H9 (cell line): ENCODE measurements around the gene TDRD7. TPM values are rescaled to one million over a fixed set of nuclear protein-coding genes. Genes with fewer than 3 reads are reported as not detected.

Experiments
- DNase-seq: peaks from one replicate; pipeline ENCODE4 v3.0.0-alpha.2; 2017
- H2AFZ ChIP-seq: one replicate; pipeline ENCODE4 v1.6.1; 2013; ENCODE audit warnings: mild to moderate bottlenecking, low read length, control low read depth, moderate library complexity
- H2AK5ac ChIP-seq: 2 replicates; pipeline ENCODE4 v1.6.1; 2013; ENCODE audit warnings: low read length, control low read depth, mixed read lengths; ENCODE audit not compliant: insufficient read length
- H2BK120ac ChIP-seq: one replicate; pipeline ENCODE4 v1.6.1; 2013; ENCODE audit warnings: low read depth, mild to moderate bottlenecking, low read length, control low read depth, inconsistent platforms; ENCODE audit not compliant: poor library complexity, severe bottlenecking
- H2BK12ac ChIP-seq: 2 replicates; pipeline ENCODE4 v1.6.1; 2013; ENCODE audit warnings: low read length, control low read depth, mixed read lengths, low read depth; ENCODE audit not compliant: insufficient read length
- H2BK15ac ChIP-seq: 2 replicates; pipeline ENCODE4 v1.6.1; 2013; ENCODE audit warnings: low read depth, low read length, control low read depth
- H2BK20ac ChIP-seq: one replicate; pipeline ENCODE4 v1.6.1; 2013; ENCODE audit warnings: low read depth, mild to moderate bottlenecking, low read length, control low read depth, inconsistent platforms; ENCODE audit not compliant: poor library complexity, severe bottlenecking
- H2BK5ac ChIP-seq: 2 replicates; pipeline ENCODE4 v1.6.1; 2013; ENCODE audit warnings: low read length, control low read depth, mixed read lengths; ENCODE audit not compliant: insufficient read length
- H3K14ac ChIP-seq: 2 replicates; pipeline ENCODE4 v1.6.1; 2013; ENCODE audit warnings: low read length, control low read depth; ENCODE audit not compliant: insufficient read depth
- H3K18ac ChIP-seq: 2 replicates; pipeline ENCODE4 v1.6.1; 2013; ENCODE audit warnings: low read depth, mild to moderate bottlenecking, mixed read lengths, low read length, control low read depth; ENCODE audit not compliant: insufficient read length
- H3K23ac ChIP-seq: 2 replicates; pipeline ENCODE4 v1.6.1; 2013; ENCODE audit warnings: low read length, control low read depth, mixed read lengths, low read depth; ENCODE audit not compliant: insufficient read length
- H3K23me2 ChIP-seq: 2 replicates; pipeline ENCODE4 v1.6.1; 2013; ENCODE audit warnings: low read depth, mild to moderate bottlenecking, mixed read lengths, low read length, control low read depth; ENCODE audit not compliant: insufficient read length, poor library complexity, severe bottlenecking
- H3K27ac ChIP-seq: 2 replicates; pipeline ENCODE4 v1.5.1; 2013; ENCODE audit warnings: low read length, control low read depth, mixed read lengths, low read depth; ENCODE audit not compliant: insufficient read length
- H3K27me3 ChIP-seq: 2 replicates; pipeline ENCODE4 v1.6.1; 2013; ENCODE audit warnings: low read length, control low read depth, inconsistent platforms; ENCODE audit not compliant: insufficient read depth
- H3K4ac ChIP-seq: 2 replicates; pipeline ENCODE4 v1.6.1; 2013; ENCODE audit warnings: low read depth, mild to moderate bottlenecking, control low read depth, inconsistent platforms, low read length, moderate library complexity
- H3K4me1 ChIP-seq: 2 replicates; pipeline ENCODE4 v1.6.1; 2013; ENCODE audit warnings: low read length, control low read depth, inconsistent platforms; ENCODE audit not compliant: insufficient read depth
- H3K4me2 ChIP-seq: 2 replicates; pipeline ENCODE4 v1.6.1; 2013; ENCODE audit warnings: low read length, control low read depth, mixed read lengths; ENCODE audit not compliant: insufficient read length, insufficient read depth
- H3K56ac ChIP-seq: 2 replicates; pipeline ENCODE4 v1.6.1; 2013; ENCODE audit warnings: low read depth, mild to moderate bottlenecking, mixed read lengths, low read length, control low read depth; ENCODE audit not compliant: insufficient read length
- H3K79me1 ChIP-seq: 2 replicates; pipeline ENCODE4 v1.6.1; 2013; ENCODE audit warnings: low read depth, mild to moderate bottlenecking, moderate library complexity, low read length, control low read depth, inconsistent platforms; ENCODE audit not compliant: insufficient read depth, poor library complexity, severe bottlenecking
- H3K79me2 ChIP-seq: 2 replicates; pipeline ENCODE4 v1.6.1; 2013; ENCODE audit warnings: low read length, control low read depth, inconsistent platforms; ENCODE audit not compliant: insufficient read depth
- H3K9ac ChIP-seq: 2 replicates; pipeline ENCODE4 v1.6.1; 2013; ENCODE audit warnings: low read length, control low read depth, mixed read lengths; ENCODE audit not compliant: insufficient read length; ENCODE audit errors: extremely low read depth
- H3K9me3 ChIP-seq: one replicate; pipeline ENCODE4 v1.6.1; 2013; ENCODE audit warnings: low read depth, low read length, inconsistent platforms; ENCODE audit not compliant: control insufficient read depth
- H3T11ph ChIP-seq: one replicate; pipeline ENCODE4 v1.6.1; 2013; ENCODE audit warnings: mild to moderate bottlenecking, low read length, control low read depth, inconsistent platforms
- H4K20me1 ChIP-seq: one replicate; pipeline ENCODE4 v1.6.1; 2013; ENCODE audit not compliant: control insufficient read depth, insufficient read length, insufficient read depth
- H4K5ac ChIP-seq: 2 replicates; pipeline ENCODE4 v1.6.1; 2013; ENCODE audit warnings: low read depth, mild to moderate bottlenecking, mixed read lengths, low read length, control low read depth; ENCODE audit not compliant: insufficient read length
- H4K8ac ChIP-seq: replicated peaks from 2 replicates; pipeline ENCODE4 v1.6.1; 2013; ENCODE audit warnings: low read length, control low read depth, mixed read lengths, low read depth; ENCODE audit not compliant: insufficient read length
- H4K91ac ChIP-seq: 2 replicates; pipeline ENCODE4 v1.6.1; 2013; ENCODE audit warnings: low read depth, mild to moderate bottlenecking, moderate library complexity, mixed read lengths, low read length, control low read depth; ENCODE audit not compliant: insufficient read length
- H3K27ac Mint-ChIP-seq, 3 experiments: 2 replicates in 2 of 3; 3 replicates in 1 of 3; pipeline ENCODE4 v1.8.0; 2020 to 2021; ENCODE audit warnings: mixed read lengths in 3 of 3, mild to moderate bottlenecking in 1 of 3, moderate library complexity in 1 of 3
- H3K27me3 Mint-ChIP-seq: 2 replicates; pipeline ENCODE4 v1.8.0; 2021; ENCODE audit warnings: low read depth, mild to moderate bottlenecking, moderate library complexity, mixed read lengths
- H3K36me3 Mint-ChIP-seq, 3 experiments: 2 replicates in 2 of 3; 3 replicates in 1 of 3; pipeline ENCODE4 v1.8.0; 2020 to 2021; ENCODE audit warnings: low read depth in 3 of 3, mixed read lengths in 3 of 3; ENCODE audit not compliant: insufficient read depth in 1 of 3
- H3K4me1 Mint-ChIP-seq, 2 experiments: 2 replicates each; pipeline ENCODE4 v1.8.0; 2020; ENCODE audit warnings: mixed read lengths in 2 of 2
- H3K4me3 Mint-ChIP-seq, 2 experiments: 2 replicates in 1 of 2; 3 replicates in 1 of 2; pipeline ENCODE4 v1.8.0; 2020 to 2021; ENCODE audit warnings: mild to moderate bottlenecking in 2 of 2, mixed read lengths in 2 of 2, moderate library complexity in 1 of 2
- H3K9me3 Mint-ChIP-seq, 2 experiments: 2 replicates in 1 of 2; 3 replicates in 1 of 2; pipeline ENCODE4 v1.8.0; 2020; ENCODE audit warnings: mild to moderate bottlenecking in 2 of 2, mixed read lengths in 2 of 2, moderate library complexity in 1 of 2
- WGBS: extraction: QIAGEN DNeasy Blood & Tissue Kit; methylation state at CpG from one replicate; pipeline ENCODE4 v1.1.7; 2013; ENCODE audit warnings: missing lambda C conversion rate, low lambda C conversion rate, mixed read lengths; ENCODE audit not compliant: insufficient read length; ENCODE audit errors: extremely low coverage; 5-methylcytosine and 5-hydroxymethylcytosine counted together
- total RNA-seq: library from RNA; stranded (reverse); gene quantifications from 2 replicates; pipeline ENCODE4 v1.2.1, GENCODE V29; 2021
- TF ChIP-seq, protein P1 (sequence below): fragments of 200-600 bp; sonication (generic); conservative IDR thresholded peaks from 3 replicates; pipeline ENCODE4 v1.8.0; 2021; ENCODE audit warnings: antibody characterized with exemption, mild to moderate bottlenecking

TDRD7 gene
- total RNA-seq, 1 experiment from 2014 or later = 5.1 TPM

DNA sequence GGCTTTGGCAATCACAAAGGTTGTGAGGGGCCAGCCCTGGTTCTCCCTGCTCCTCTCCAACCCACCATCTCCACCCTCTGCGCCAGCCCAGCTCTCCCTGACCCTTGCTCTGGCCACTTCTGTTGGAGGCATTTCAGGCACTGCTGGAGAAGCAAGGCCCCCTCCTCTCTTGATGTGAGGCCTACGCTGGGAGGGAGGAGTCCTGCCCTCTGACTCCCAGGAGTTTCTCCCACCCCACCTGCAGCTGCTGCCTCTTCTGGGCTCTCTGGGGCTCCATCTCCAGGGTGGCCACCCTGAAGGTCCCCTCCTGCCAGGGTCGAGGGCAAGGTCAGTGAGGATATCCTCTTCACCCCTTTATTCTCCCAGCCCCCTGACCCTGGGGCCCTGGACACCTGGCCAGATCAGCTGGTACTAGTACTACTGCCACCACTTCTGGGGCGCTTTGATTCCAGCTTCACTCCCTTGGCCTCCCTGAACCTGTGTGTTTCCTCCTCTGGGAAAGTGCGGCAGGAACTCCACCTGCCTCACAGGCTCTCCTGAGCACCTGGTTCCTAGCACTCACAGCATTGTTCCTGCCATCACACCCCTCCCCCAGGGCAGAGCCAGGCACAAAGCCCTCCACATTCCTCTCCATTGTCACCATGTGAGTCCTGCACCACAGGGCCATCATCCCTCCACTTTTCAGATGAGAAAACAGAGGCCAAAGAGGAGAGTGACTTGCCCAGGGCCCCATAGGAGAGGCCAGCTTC is 23.8 kb upstream of the TDRD7 start:
- no peak overlapping the region for H3K4ac ChIP-seq
- H3K4me1 ChIP-seq = no peaks in the 10 kb centered on the region; the same call in 1 of the 2 replicates
- Mint-ChIP-seq H3K36me3 (no peaks in the 10 kb centered on the region; a peak in 1 of 7 replicates), H3K4me1 (peaks cover 23 to 30% of the 10 kb centered on the region in 2 experiments), H3K27ac (peak overlapping the region in 1 of 3 experiments; percentile 96; a peak in 1 of 7 replicates), H3K9me3 (peaks cover 0 to 12% of the 10 kb centered on the region in 2 experiments; a peak in 3 of 5 replicates), H3K4me3 (no peak overlapping the region; a peak in 2 of 5 replicates), H3K27me3 (peaks cover 3% of the 10 kb centered on the region)
- H2AK5ac ChIP-seq = no peak overlapping the region
- 0 out of 2 replicates have a peak overlapping the region, but pooled peaks have one; percentile 11 for H3K14ac ChIP-seq
- no peak overlapping the region for H2BK120ac ChIP-seq
- no peak overlapping the region for H3K56ac ChIP-seq
- H2AFZ ChIP-seq = no peak overlapping the region
- no peak overlapping the region for H3K23ac ChIP-seq
- no peaks in the 10 kb centered on the region for H3K79me2 ChIP-seq
- H2BK15ac ChIP-seq = no peak overlapping the region
- no peak overlapping the region for H3K18ac ChIP-seq
- no peak overlapping the region for H4K5ac ChIP-seq
- no peak overlapping the region for H2BK5ac ChIP-seq
- H3K79me1 ChIP-seq = no peaks in the 10 kb centered on the region
- H3K23me2 ChIP-seq = no peaks in the 10 kb centered on the region
- no peaks in the 10 kb centered on the region for H4K20me1 ChIP-seq
- no peak overlapping the region for H3K27ac ChIP-seq
- H4K91ac ChIP-seq = no peak overlapping the region
- H2BK20ac ChIP-seq = no peak overlapping the region
- no peak overlapping the region for H2BK12ac ChIP-seq
- no peak overlapping the region for H3K4me2 ChIP-seq
- no peak overlapping the region for H3T11ph ChIP-seq
- DNase-seq = peak; percentile 62
- H3K9me3 ChIP-seq = no peaks in the 10 kb centered on the region
- no CpG with 5 or more reads among the region's 5 CpGs for WGBS
- no peak overlapping the region for H4K8ac ChIP-seq
- H3K9ac ChIP-seq = no peak overlapping the region
- TF ChIP-seq, protein P1, sequence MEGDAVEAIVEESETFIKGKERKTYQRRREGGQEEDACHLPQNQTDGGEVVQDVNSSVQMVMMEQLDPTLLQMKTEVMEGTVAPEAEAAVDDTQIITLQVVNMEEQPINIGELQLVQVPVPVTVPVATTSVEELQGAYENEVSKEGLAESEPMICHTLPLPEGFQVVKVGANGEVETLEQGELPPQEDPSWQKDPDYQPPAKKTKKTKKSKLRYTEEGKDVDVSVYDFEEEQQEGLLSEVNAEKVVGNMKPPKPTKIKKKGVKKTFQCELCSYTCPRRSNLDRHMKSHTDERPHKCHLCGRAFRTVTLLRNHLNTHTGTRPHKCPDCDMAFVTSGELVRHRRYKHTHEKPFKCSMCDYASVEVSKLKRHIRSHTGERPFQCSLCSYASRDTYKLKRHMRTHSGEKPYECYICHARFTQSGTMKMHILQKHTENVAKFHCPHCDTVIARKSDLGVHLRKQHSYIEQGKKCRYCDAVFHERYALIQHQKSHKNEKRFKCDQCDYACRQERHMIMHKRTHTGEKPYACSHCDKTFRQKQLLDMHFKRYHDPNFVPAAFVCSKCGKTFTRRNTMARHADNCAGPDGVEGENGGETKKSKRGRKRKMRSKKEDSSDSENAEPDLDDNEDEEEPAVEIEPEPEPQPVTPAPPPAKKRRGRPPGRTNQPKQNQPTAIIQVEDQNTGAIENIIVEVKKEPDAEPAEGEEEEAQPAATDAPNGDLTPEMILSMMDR = no peak
- no peaks in the 10 kb centered on the region for H3K27me3 ChIP-seq
